NOMO-1 (cell line): Measurements from ENCODE around the gene DRAXIN.

Experiments
- DNase-seq, 2 experiments: peaks; one replicate each; lab custom pipeline; 2025; ENCODE audit not compliant: unreplicated experiment in 2 of 2; lab: John Stamatoyannopoulos, UW

DRAXIN gene

GRCh38 chr1:11733306-11733705 lies 41.8 kb downstream of the DRAXIN start:
- no peak for DNase-seq

GRCh38 chr1:11735531-11735853 lies 44.0 kb downstream of the DRAXIN start:
- no peak for DNase-seq

GRCh38 chr1:11735854-11736745 lies 44.6 kb downstream of the DRAXIN start, which contains the start of gene AGTRAP:
Gene AGTRAP (plus strand): TSS chr1:11736136. CDS start chr1:11736209, 73 bp downstream.
- DNase-seq, result peak; percentile 85 to 92

GRCh38 chr1:11736746-11737639 lies 45.5 kb downstream of the DRAXIN start:
- DNase-seq, result peak; percentile 85 to 88

GRCh38 chr1:11738096-11738495 lies 46.6 kb downstream of the DRAXIN start:
- DNase-seq, result no peak

GRCh38 chr1:11738783-11739182 lies 47.3 kb downstream of the DRAXIN start:
- DNase-seq, result peak; percentile 18 to 34

GRCh38 chr1:11740258-11741192 lies 49.0 kb downstream of the DRAXIN start:
- DNase-seq, result peak; percentile 66 to 82

- DNase-seq, result no peak
Measured at GRCh38 chr1:11741482-11741881, 50.0 kb downstream of the DRAXIN start.

- DNase-seq, result no peak
Measured at GRCh38 chr1:11741919-11742558, 50.5 kb downstream of the DRAXIN start.

- no peak for DNase-seq
Measured at GRCh38 chr1:11744287-11744686, 52.8 kb downstream of the DRAXIN start.

GRCh38 chr1:11746092-11746491 lies 54.6 kb downstream of the DRAXIN start:
- no peak for DNase-seq

- DNase-seq, result no peak
Measured at GRCh38 chr1:11746795-11747487, 55.4 kb downstream of the DRAXIN start.

- DNase-seq, result no peak
Measured at GRCh38 chr1:11748294-11749202, 57.0 kb downstream of the DRAXIN start.

GRCh38 chr1:11749203-11749689 lies 57.7 kb downstream of the DRAXIN start:
- DNase-seq, result peak; percentile 52 to 53

- no peak for DNase-seq
Measured at GRCh38 chr1:11749996-11750395, 58.5 kb downstream of the DRAXIN start.

GRCh38 chr1:11751087-11751486 lies 59.6 kb downstream of the DRAXIN start:
- DNase-seq, result no peak

- DNase-seq, result no peak
Measured at GRCh38 chr1:11752359-11753088, 61.0 kb downstream of the DRAXIN start.
